HT1080 (cell line): Measurements from ENCODE around the gene CLDN7. TPM values are rescaled to one million over a fixed set of nuclear protein-coding genes. Genes with fewer than 3 reads are reported as not detected.

Experiments
- DNase-seq: peaks from one replicate; pipeline ENCODE4 v3.0.0-alpha.2; 2015; ENCODE audit warnings: low read depth
- total RNA-seq: library from RNA; depleted of rRNA; stranded (reverse); fragments of >200 nt; shearing (Covaris generic); gene quantifications from 2 replicates; pipeline ENCODE4 v1.2.3, GENCODE V29; 2014

Gene CLDN7
- total RNA-seq, 1 experiment from 2014 or later = not detected

- DNase-seq = no peak
Observed at GRCh38 chr17:7289256-7290032, 27.2 kb upstream of the CLDN7 start.

- DNase-seq = no peak
Observed at GRCh38 chr17:7285679-7286078, 23.4 kb upstream of the CLDN7 start.

GRCh38 chr17:7284911-7285310 lies 22.6 kb upstream of the CLDN7 start:
- DNase-seq = no peak

GRCh38 chr17:7283471-7284216 lies 21.4 kb upstream of the CLDN7 start:
- no peak for DNase-seq

GRCh38 chr17:7282752-7283321 lies 20.6 kb upstream of the CLDN7 start:
- no peak for DNase-seq

- no peak for DNase-seq
Observed at GRCh38 chr17:7281953-7282751, 19.9 kb upstream of the CLDN7 start.

- peak; percentile 92 for DNase-seq
Observed at GRCh38 chr17:7281074-7281952, 19.0 kb upstream of the CLDN7 start, which contains the start of gene SLC2A4. SLC2A4 (plus strand) TSS chr17:7281718; CDS start chr17:7281935, 217 bp downstream.

- peak; percentile 78 for DNase-seq
Observed at GRCh38 chr17:7280519-7281073, 18.3 kb upstream of the CLDN7 start.

- no peak for DNase-seq
Observed at GRCh38 chr17:7279448-7279847, 17.2 kb upstream of the CLDN7 start.

- DNase-seq = peak; percentile 17
Observed at GRCh38 chr17:7266784-7267183, 4.5 kb upstream of the CLDN7 start.

GRCh38 chr17:7263801-7264078 lies 1.5 kb upstream of the CLDN7 start:
- DNase-seq = no peak

- no peak for DNase-seq
Observed at GRCh38 chr17:7262935-7263800, 890 bp upstream of the CLDN7 start.

GRCh38 chr17:7261379-7262191 lies 693 bp downstream of the CLDN7 start:
- no peak for DNase-seq

- no peak for DNase-seq
Observed at GRCh38 chr17:7260651-7261378, 1.5 kb downstream of the CLDN7 start.

GRCh38 chr17:7260151-7260550 lies 2.1 kb downstream of the CLDN7 start:
- DNase-seq = no peak

GRCh38 chr17:7259555-7259889 lies 2.8 kb downstream of the CLDN7 start:
- DNase-seq = no peak

GRCh38 chr17:7258731-7259554 lies 3.3 kb downstream of the CLDN7 start:
- DNase-seq = no peak
